Ectodermal cell (in vitro differentiated cells): Measurements from ENCODE around the gene MYL7.
A peak's percentile ranks its signal among the peaks of the same experiment; 100 is the strongest.

ENCODE experiments used
- H3K27ac ChIP-seq: 2 replicates; pipeline ENCODE4 v1.7.0; 2013; ENCODE audit warnings: mild to moderate bottlenecking, low read depth, low read length; ENCODE audit not compliant: insufficient read depth, poor library complexity, severe bottlenecking
- H3K27me3 ChIP-seq: 2 replicates; pipeline ENCODE4 v1.7.0; 2013; ENCODE audit warnings: mild to moderate bottlenecking, low read length; ENCODE audit not compliant: insufficient read depth, control insufficient read depth, poor library complexity, severe bottlenecking
- H3K36me3 ChIP-seq: one replicate; pipeline ENCODE4 v1.7.0; 2013; ENCODE audit warnings: low read length; ENCODE audit not compliant: control insufficient read depth, insufficient read depth
- H3K4me1 ChIP-seq: one replicate; pipeline ENCODE4 v1.7.0; 2013; ENCODE audit warnings: low read length; ENCODE audit not compliant: control insufficient read depth, insufficient read depth
- H3K4me3 ChIP-seq: 2 replicates; pipeline ENCODE4 v1.7.0; 2013; ENCODE audit warnings: low read depth, low read length, control low read depth; ENCODE audit not compliant: insufficient read depth
- H3K9me3 ChIP-seq: 2 replicates; pipeline ENCODE4 v1.7.0; 2013; ENCODE audit warnings: mild to moderate bottlenecking, low read length, moderate library complexity; ENCODE audit not compliant: control insufficient read depth
- WGBS, 2 experiments: methylation state at CpG; one replicate each; pipeline ENCODE4 v1.1.7; 2013; ENCODE audit warnings: missing lambda C conversion rate in 2 of 2; 5-methylcytosine and 5-hydroxymethylcytosine counted together

MYL7 gene

DNA sequence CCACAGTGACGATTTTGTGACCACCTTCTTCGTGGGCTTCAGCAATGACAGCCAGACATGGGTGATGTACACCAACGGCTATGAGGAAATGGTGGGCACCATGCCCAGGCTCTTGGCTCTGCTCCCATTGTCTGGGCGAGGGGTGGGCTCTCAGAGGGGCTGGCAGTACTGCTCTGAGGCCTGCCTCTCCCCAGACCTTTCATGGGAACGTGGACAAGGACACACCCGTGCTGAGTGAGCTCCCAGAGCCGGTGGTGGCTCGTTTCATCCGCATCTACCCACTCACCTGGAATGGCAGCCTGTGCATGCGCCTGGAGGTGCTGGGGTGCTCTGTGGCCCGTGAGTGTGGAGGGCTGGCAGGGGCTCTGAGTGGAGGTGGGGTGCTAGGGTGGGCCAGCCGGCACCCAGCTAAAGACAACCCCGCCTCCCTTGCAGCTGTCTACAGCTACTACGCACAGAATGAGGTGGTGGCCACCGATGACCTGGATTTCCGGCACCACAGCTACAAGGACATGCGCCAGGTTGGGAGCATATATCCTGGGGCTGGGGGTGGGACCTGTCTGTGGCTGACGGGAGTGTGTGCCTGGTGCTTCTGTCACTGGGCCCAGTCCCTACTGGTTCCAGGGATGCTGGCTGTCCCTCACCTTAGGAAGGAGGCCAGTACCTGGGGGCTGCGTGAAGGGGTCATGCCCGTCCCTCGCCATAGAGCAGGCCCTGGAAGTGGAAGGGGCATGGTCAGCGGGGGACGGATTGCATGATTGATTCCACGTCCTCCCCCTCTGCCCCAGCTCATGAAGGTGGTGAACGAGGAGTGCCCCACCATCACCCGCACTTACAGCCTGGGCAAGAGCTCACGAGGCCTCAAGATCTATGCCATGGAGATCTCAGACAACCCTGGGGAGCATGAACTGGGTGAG, 30.2 kb downstream of the MYL7 start:
- H3K27me3 ChIP-seq, result no peaks in the 10 kb centered on the region
- no peak overlapping the region for H3K4me3 ChIP-seq
- H3K27ac ChIP-seq, result no peak overlapping the region
- WGBS, 2 experiments, result 90 to 92% methylated on average over 27 of the region's 27 CpGs
- H3K4me1 ChIP-seq, result no peaks in the 10 kb centered on the region
- peaks cover 8% of the 10 kb centered on the region for H3K36me3 ChIP-seq
- H3K9me3 ChIP-seq, result no peaks in the 10 kb centered on the region

DNA sequence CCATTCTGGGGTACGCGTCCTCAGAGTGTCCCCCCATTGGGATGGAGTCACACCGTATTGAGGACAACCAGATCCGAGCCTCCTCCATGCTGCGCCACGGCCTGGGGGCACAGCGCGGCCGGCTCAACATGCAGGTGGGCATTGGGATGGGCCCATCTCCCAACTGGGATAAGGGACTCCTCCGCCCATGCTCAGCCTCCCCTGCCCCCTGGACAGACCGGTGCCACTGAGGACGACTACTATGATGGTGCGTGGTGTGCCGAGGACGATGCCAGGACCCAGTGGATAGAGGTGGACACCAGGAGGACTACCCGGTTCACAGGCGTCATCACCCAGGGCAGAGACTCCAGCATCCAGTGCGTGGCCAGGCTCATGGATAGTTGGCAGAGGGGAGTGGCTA, 31.1 kb downstream of the MYL7 start:
- WGBS, 2 experiments, result 96% methylated on average over 18 of the region's 18 CpGs
- H3K36me3 ChIP-seq, result peaks cover 6% of the 10 kb centered on the region
- H3K4me1 ChIP-seq, result peaks cover 7% of the 10 kb centered on the region
- peaks cover 9% of the 10 kb centered on the region for H3K27me3 ChIP-seq
- no peak overlapping the region for H3K27ac ChIP-seq
- H3K9me3 ChIP-seq, result no peaks in the 10 kb centered on the region
- no peak overlapping the region for H3K4me3 ChIP-seq

GRCh38 chr7:44108768-44109750, 32.1 kb downstream of the MYL7 start:
- Histone ChIP-seq H3K4me3 (no peak overlapping the region), H3K27me3 (peaks cover 18% of the 10 kb centered on the region), H3K36me3 (peaks cover 6% of the 10 kb centered on the region), H3K4me1 (peaks cover 8% of the 10 kb centered on the region), H3K27ac (no peak overlapping the region), H3K9me3 (no peaks in the 10 kb centered on the region)
- 90% methylated on average over 21 of the region's 21 CpGs for WGBS, 2 experiments

GRCh38 chr7:44107961-44108767, 33.0 kb downstream of the MYL7 start:
- 90 to 91% methylated on average over 21 of the region's 21 CpGs for WGBS, 2 experiments
- Histone ChIP-seq H3K27me3 (peaks cover 26% of the 10 kb centered on the region), H3K4me1 (peaks cover 8% of the 10 kb centered on the region), H3K9me3 (no peaks in the 10 kb centered on the region), H3K36me3 (peaks cover 6% of the 10 kb centered on the region), H3K4me3 (no peak overlapping the region), H3K27ac (no peak overlapping the region)

DNA sequence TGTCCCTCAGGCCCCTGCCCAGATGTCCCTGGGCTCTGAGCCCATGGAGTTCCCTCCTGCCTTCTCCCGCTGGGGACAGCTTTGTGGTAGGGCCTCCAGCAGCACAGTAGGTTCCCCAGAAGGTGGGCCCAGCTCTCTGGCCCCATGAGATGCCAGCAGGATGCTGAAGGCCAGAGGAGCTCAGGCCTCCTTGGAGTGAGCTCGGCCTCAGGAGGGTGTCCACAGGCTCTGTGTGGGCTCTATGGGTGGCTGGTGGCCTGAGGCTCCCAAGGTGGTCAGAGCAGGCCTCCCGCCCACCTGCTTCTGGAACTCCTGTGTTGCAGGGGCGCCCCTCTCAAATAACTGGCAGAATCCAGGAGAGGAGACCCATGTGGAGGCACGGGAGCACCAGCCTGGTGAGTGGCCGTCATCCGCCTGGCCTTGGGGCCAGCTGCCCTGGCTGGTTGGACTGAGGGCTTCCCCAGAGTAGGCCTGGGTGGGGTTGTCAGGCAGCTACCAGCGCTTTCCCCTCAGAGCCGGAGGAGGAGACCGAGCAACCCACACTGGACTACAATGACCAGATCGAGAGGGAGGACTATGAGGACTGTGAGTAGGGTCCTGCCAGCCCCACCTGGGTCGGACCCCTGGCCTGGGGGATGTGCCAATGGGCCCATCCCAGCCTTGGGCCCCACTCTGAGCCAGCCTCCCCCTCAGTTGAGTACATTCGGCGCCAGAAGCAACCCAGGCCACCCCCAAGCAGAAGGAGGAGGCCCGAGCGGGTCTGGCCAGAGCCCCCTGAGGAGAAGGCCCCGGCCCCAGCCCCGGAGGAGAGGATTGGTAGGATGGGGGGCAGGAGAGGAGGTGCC, 33.8 kb downstream of the MYL7 start:
- Histone ChIP-seq H3K4me1 (peaks cover 8% of the 10 kb centered on the region), H3K9me3 (no peaks in the 10 kb centered on the region), H3K27ac (no peak overlapping the region), H3K36me3 (no peaks in the 10 kb centered on the region), H3K4me3 (no peak overlapping the region), H3K27me3 (peaks cover 30% of the 10 kb centered on the region)
- WGBS, 2 experiments, result 93% methylated on average over 18 of the region's 18 CpGs

DNA sequence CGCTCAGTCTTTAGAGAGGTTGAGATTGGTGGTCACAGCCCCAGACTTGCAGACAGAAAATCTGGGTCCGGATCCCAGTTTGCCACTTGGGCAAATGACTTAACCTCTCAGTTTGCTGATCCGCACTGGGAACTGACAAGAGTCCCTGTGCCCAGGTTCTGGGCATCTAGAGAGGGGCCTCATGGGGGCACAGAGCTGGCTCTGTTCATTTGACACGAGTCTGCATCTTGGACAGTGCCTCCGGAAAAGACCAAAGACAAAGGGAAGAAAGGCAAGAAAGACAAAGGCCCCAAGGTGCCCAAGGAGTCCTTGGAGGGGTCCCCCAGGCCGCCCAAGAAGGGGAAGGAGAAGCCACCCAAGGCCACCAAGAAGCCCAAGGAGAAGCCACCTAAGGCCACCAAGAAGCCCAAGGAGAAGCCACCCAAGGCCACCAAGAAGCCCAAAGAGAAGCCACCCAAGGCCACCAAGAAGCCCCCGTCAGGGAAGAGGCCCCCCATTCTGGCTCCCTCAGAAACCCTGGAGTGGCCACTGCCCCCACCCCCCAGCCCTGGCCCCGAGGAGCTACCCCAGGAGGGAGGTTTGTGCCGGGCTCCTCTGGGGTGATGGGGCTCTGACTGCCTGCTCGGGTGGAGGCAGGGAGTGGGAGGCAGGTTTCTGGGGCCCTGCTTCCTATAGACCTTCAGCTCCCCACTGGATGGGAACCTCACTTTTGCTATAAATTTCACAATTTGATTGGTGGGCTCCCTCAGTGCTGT, 34.6 kb downstream of the MYL7 start:
- no peaks in the 10 kb centered on the region for H3K9me3 ChIP-seq
- peaks cover 8% of the 10 kb centered on the region for H3K4me1 ChIP-seq
- no peak overlapping the region for H3K27ac ChIP-seq
- H3K36me3 ChIP-seq, result no peaks in the 10 kb centered on the region
- H3K4me3 ChIP-seq, result no peak overlapping the region
- peaks cover 30% of the 10 kb centered on the region for H3K27me3 ChIP-seq
- 88 to 89% methylated on average over 10 of the region's 10 CpGs for WGBS, 2 experiments

- 87 to 89% methylated on average over 2 of the region's 2 CpGs for WGBS, 2 experiments
- H3K4me3 ChIP-seq, result no peak overlapping the region
Measured at GRCh38 chr7:44105832-44106231, 35.3 kb downstream of the MYL7 start.

DNA sequence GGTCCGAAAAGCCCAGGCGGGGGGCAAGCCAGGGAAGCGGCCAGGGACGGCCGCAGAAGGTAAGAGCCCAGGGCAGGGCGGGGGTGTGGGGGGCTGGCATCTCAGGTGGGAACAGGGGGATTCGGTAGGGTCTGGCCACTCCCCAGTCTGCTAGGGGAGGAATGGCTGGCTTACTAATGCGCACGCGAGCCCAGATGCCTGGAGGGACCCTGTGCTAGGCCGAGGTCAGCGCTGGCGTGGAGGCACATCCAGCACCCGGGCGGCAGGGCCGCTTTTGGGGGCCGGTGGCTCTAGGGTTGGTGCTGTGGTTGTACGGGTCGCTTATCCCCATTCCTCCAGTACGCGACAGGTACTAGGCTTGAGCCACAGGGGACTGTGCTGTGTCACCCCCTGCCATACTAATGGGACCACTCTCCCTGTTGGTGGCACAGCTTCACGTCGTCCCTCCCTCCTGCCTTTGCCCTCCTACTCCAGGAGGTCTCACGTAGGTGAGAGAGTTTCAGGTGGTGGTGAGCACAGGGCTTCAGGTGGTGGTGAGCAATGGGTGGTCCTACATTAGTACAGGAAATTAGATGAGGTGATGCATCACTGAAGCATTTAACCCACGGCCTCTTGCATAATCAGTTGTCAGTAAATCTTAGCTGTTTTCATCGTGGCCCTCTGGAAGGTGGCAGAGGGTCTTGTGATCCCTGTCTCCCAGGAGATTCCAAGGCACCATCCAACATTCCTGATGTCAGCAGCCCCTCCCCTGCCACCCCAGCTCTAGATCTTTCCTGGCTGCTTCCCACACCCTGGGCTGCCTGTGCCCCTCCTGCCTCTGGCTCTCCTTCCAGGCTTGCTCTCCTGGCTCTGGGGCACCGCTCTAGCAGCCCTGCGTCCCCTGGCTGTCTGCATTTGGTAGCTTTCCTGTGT, 36.0 kb downstream of the MYL7 start:
- WGBS, 2 experiments, result 18 to 21% methylated on average over 28 of the region's 28 CpGs

More at GRCh38 chr7:44105832-44106231, 35.3 kb downstream of the MYL7 start:
- Histone ChIP-seq H3K27me3 (peaks cover 30% of the 10 kb centered on the region), H3K36me3 (no peaks in the 10 kb centered on the region), H3K9me3 (no peaks in the 10 kb centered on the region), H3K4me1 (peaks cover 11% of the 10 kb centered on the region), H3K27ac (no peak overlapping the region)

More for the DNA sequence above, 36.0 kb downstream of the MYL7 start:
- H3K4me3 ChIP-seq, result peak overlapping the region; percentile 50
- peaks cover 30% of the 10 kb centered on the region for H3K27me3 ChIP-seq
- H3K36me3 ChIP-seq, result no peaks in the 10 kb centered on the region
- no peaks in the 10 kb centered on the region for H3K9me3 ChIP-seq
- no peak overlapping the region for H3K27ac ChIP-seq
- peaks cover 14% of the 10 kb centered on the region for H3K4me1 ChIP-seq
